Amygdala (tissue), 56 donors: ENCODE measurements around the gene SCFD1.
"Not testable (repeated sequence)": the region's sequence is repeated elsewhere in the genome, so short reads cannot be mapped to it uniquely, and the experiment has no call there.

Source experiments
- DNase-seq, 56 donors: peaks; one replicate each; lab custom pipeline; 2025; lab: John Stamatoyannopoulos, UW

Gene SCFD1

GRCh38 chr14:30658645-30659044 lies 36.5 kb downstream of the SCFD1 start:
- DNase-seq: no peak

GRCh38 chr14:30669594-30669993 lies 47.5 kb downstream of the SCFD1 start:
- no peak for DNase-seq

GRCh38 chr14:30673071-30673470 lies 51.0 kb downstream of the SCFD1 start:
- DNase-seq: no peak

GRCh38 chr14:30678926-30679431 lies 56.9 kb downstream of the SCFD1 start:
- no peak for DNase-seq

GRCh38 chr14:30680036-30680435 lies 57.9 kb downstream of the SCFD1 start:
- DNase-seq: no peak

GRCh38 chr14:30680776-30681175 lies 58.7 kb downstream of the SCFD1 start:
- DNase-seq: not testable (repeated sequence)

GRCh38 chr14:30681752-30682355 lies 59.7 kb downstream of the SCFD1 start:
- no peak for DNase-seq

- DNase-seq: not testable (repeated sequence)
Observed at GRCh38 chr14:30690487-30691355, 68.6 kb downstream of the SCFD1 start.

- DNase-seq: no peak
Observed at GRCh38 chr14:30691751-30692398, 69.8 kb downstream of the SCFD1 start.

- DNase-seq: no peak
Observed at GRCh38 chr14:30692669-30693068, 70.5 kb downstream of the SCFD1 start.

- DNase-seq: no peak
Observed at GRCh38 chr14:30698463-30698862, 76.3 kb downstream of the SCFD1 start.

- DNase-seq: no peak
Observed at GRCh38 chr14:30706704-30707103, 84.6 kb downstream of the SCFD1 start.

- DNase-seq: no peak
Observed at GRCh38 chr14:30708157-30708556, 86.0 kb downstream of the SCFD1 start.

- DNase-seq: no peak
Observed at GRCh38 chr14:30709201-30709600, 87.1 kb downstream of the SCFD1 start.

- no peak for DNase-seq
Observed at GRCh38 chr14:30710876-30711275, 88.8 kb downstream of the SCFD1 start.

GRCh38 chr14:30719137-30719536 lies 97.0 kb downstream of the SCFD1 start:
- DNase-seq: no peak

- DNase-seq: no peak
Observed at GRCh38 chr14:30725763-30726162, 103.6 kb downstream of the SCFD1 start.

- DNase-seq: no peak
Observed at GRCh38 chr14:30728471-30728870, 106.4 kb downstream of the SCFD1 start.

GRCh38 chr14:30737916-30738315 lies 115.8 kb downstream of the SCFD1 start:
- DNase-seq: no peak

GRCh38 chr14:30738978-30739377 lies 116.9 kb downstream of the SCFD1 start:
- no peak for DNase-seq

GRCh38 chr14:30748343-30748742 lies 126.2 kb downstream of the SCFD1 start:
- DNase-seq: no peak
